Activated T-cell treated with anti-CD3 and anti-CD28 coated beads for 4 hours (primary cell): ENCODE measurements around the gene TERT.

Source experiments
- DNase-seq: peaks from one replicate; pipeline ENCODE4 v3.0.0-alpha.2; 2020

TERT gene

DNA sequence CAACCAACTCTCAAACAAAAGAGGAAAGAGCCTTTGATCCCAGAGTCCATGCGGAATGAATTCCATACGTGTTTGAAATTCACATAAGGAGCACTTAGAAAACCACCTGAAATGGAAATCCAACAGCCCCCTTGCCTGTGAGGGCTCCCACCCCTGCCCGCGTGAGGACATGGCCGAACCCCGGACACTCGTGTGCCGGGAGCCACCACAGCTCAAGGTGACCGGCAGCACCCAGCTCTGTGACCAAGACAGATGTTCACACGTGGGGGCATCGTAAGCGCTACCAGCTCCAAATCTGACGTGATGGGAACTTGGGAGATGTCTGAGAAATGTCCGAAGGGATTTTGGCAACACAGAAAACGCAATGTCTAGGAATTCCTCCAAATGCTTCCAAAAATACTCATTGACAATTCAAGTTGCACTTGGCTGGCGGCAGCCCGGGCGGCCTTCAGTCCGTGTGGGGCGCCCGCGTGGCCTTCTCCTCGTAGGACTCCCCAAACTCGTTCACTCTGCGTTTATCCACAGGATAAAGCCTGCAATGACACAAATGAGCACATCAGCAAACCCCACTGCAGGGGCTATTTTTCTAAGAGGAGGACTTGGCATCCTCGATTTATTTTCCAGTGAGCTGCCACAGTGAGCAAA, 23.2 kb upstream of the TERT start:
- no peak for DNase-seq

DNA sequence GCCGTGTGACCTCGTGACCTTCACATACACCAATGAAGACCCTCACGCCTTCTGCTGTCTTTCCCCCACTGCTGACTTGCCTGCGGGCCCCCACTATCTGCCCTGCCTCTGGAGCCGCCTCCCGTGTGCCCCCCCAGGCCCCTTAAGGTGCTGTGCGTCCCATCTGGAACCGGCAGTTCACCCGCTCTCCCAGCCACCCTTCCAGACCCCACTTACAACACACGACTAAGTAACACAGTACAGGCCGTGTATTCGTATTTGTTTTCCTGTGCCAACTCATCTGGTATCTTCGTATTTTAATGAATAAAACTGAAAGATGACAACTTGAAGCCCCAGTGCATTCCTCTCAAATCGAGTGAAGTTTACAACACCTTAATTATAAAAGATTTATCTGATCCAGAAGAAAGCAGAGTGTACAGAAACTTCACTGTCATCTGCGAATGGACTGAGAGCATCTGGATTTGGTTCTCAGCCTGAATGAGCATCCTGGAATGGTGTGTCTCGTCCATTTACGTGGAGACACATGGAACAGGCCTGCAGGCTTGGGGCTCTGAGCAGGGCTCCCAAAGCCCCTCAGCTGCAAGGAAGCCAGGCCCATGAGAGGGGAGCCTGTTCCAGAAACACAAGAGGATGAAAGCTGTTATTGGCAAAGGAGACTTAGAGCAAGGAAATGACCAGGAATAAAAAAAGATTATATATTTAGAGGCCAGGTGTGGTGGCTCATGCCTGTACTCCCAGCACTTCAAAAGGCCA, 21.9 kb upstream of the TERT start:
- no peak for DNase-seq

DNA sequence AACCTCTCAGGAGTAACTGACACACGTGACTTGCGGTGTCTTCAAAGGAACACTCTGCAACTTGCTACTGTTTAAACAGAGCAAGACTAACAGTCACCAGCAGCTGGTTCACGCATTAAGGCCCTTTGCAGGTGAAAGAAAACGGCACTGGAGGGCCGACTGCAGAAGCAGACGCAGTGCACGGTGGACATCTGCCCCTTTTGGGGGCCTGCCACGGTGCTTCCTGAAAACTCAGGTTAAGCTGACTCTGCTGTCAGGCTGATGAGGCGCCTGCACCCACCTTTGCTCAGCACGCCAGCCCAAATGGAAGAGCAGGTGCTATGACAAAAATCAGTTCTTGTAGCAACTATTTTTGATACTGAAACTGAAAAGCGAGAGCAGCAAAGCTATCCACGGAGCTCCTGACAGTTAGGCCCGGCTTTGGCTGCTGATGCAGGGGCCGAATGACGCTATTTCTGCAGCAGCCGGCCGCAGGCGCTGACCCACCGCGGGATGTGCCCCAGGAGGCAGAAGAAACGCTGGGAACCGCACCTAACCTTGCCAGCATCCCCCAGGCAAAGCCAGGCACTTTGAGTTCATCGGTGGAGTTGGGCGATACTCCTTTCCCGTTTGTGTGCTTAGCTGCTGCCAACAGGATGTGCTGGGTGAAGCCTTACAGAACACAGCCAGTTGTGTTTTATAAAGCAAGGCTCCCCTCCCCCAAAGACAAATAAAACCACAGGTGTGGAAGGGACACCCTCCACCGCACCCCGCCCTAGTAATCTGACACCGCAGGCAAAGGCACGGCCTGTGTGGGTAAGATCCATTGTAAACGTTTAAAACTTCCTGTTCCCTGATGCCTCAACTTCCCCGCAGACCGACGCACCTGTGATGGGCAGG, 21.1 kb upstream of the TERT start:
- peak; percentile 28 for DNase-seq

DNA sequence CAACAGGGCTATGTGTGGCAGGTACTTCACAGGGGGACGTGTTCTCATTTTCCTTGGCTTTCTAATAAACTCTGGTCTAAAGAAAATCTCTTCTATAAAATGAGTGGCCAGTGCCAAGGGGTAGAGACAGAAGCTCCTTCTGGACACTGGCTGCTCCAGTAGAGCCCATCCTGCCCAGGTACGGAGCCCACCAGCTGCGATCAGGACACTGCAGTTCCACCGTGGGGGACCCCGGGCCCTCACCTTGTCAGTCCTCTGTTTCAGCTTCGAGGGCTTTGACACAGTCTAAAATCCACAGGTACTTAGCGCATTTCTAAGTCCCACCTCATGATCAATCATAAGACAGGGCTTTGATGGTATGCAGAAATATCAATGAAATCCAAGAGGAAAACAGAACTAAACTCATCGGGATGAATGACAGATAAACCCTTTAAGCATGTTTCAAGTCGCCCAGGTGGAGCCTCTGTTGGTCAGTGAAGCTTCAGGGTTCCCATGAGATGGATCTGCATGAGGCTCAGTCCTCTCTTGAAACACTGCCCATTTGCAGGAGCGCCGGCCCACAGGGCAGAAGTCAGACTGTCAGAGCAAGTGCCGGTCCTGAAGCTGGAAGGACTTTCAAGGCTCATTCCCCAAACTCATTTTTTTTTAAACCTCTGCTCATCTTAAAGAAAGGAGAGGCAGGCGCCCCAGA, 20.3 kb upstream of the TERT start:
- no peak for DNase-seq

DNA sequence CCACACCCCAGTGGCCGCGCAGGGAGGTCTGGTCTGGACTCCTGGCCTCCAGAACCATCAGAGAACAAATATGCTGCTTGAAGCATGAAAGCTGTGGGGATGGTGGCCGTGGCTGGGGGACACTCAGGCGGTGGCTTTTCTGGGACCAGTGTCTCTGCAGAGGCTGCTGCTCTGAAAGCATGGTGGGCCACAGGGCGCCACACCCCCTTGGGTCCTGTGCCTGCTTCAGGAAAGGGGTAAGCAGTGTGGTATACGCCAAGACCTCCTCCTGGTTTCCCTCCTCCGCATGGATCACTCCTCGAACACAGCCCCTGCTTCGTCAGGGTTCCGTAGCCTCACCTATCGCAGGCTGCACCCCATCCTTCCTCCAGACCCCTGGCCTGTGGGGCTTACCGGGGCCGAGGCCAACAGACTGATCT, 19.7 kb upstream of the TERT start:
- no peak for DNase-seq

DNA sequence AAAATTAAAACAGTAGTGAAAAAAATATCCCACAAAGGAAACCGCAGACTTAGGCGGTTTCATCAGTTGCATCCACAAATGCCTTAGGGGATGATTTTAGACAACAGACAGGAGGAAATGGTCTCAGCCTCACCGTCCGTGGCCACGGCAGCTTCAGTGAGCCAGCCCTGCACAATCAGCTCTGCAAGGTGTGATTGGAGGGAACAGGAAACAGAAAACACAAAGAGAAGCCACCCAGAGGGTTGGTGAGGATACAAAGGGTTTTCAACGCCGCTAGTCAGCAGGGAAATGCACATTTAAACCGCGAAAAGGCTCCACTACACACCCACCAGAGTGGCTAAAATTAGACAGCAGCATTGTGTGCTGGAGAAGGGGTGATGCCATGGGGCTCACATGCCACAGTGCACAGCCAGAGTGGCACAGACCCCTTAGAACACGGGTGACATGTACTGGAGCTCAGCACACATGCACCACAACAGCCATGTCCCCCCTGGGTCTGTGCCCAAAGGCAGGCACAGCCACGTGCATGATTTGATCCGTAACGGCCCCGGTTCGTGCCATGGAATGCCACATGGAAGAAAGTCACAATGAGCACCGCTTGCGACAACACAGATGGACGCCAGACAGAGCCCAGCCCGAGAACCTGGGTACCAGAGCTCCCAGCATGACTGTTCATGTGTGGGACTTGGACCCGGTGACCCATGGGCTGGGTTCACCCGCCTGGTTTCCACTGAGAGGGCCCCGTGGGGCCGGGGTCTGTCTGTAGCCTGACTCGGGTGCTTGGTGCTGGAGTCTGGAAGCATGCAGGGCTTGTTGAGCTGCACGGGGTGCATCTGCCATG, 18.3 kb upstream of the TERT start:
- DNase-seq, result no peak

DNA sequence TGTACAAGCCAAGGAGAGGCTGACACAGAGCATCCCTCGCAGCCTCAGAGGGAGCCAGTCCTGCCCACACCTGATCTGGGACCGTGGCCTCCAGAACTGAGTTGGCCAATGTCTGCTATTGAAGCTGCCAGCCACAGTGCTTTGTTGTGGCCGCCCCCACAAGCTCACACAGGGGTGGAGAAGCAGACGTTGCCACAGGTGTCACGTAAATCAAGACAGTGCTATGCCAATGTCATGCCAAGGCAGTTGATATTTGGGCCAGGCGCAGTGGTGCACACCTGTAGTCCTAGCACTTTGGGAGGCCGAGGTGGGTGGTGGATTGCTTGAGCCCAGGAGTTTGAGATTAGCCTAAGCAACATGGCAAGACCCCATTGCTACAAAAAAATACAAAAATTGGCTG, 17.3 kb upstream of the TERT start:
- DNase-seq, result no peak

DNA sequence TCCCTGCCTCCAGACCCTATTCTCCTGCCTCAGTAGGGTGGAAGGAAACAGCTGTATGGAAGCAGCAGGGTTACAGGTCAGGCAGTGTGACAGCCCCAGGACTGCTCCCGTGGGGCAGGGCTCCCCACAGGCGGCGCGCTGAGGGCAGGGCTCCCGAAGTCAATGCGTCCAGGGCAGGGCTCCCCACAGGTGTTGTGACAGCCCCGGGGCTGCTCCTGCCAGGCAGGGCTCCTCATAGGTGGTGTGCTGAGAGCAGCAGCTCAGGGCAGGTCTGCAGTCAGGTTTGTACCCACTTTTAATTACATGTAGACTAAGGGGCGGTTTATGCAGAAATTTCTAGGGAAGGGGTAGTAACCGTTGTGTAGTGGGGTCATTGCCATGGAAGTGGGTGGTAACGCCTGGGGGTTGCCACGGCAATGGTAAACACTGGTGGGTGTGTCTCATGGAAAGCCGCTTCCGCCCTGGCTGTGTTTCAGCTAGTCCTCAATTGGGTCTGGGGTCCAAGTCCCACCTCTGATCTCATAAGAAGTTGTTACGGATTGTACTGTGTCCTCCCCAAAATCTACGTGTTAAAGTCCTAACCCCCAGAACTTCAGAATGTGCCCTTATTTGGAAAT, 16.7 kb upstream of the TERT start:
- no peak for DNase-seq

DNA sequence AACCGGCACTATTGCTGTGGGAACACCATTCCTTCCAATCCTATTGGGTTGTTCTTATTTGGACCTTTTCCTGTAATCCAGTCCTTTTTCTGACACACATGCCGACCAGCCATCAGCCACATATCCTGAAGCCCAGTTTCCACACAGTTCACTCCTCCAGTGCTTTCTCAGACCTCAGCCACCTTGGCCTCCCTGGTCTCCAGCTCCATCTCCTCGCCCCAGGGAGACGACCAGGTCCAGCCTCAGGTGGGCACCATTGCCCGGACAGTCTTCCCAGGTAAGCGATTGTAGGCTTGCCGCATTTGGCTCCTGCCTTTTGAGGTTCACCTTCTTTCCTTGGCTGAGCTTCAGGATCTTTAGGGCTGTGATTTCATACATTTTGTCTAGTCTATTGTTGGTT, 15.2 kb upstream of the TERT start:
- DNase-seq, result no peak

DNA sequence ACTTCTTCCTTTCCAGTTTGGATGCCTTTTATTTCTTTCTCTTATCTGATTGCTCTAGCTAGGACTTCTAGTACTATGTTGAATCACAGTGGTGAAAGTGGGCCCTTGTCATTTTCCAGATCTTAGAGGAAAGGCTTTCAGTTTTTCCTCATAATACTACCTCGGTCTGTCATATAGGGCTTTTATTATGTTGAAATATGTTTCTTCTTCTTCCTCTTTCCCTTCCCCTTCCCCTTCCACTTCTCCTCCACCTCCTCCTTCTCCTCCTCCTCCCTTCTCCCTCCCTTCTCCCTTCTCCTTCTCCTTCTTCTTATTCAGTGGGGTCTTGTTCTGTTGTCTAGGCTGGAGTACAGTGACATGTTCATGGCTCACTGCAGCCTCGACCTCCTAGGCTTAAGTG, 9.2 kb upstream of the TERT start:
- no peak for DNase-seq

DNA sequence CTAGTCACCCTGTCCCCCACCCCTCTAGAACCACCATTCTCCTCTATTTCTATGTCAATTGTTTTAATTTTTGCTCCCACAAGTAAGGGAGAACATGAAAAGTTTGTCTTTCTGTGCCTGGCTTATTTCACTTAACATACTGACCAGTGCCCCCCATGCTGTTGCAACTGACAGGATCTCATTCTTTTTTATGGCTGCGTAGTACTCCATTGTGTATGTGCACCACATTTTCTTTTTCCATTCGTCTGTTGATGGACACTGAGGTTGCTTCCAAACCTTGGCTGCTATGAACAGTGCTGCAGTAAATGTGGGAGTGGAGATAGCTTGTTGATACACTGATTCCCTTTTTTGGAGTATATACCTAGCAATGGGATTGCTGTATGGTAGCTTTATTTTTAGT, 7.4 kb upstream of the TERT start:
- DNase-seq, result no peak

DNA sequence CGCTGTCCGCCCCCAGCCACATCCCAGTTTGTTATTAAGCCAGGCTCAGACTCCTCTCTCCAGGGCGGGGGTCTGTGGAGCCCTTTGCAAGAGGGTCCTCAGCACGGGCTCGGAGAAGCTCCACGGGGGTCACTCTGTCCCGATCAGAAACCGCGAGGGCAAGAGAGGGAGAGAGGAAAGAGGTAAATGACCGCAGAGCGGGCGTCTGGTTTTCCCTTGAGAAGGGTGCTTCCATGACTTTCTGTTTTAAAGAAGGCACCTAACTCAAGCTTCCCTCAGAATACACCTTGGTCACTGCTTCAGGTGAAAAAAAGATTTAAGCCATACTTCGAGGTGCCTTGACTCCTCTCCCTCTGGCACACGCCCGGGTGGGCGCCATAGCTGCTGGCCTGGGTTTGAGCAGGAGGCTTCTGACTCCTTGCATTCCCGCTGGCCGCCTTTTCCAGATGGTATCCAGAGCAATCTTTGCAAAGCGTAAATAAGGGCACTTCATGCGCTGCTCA, 5.8 kb upstream of the TERT start:
- DNase-seq, result no peak

DNA sequence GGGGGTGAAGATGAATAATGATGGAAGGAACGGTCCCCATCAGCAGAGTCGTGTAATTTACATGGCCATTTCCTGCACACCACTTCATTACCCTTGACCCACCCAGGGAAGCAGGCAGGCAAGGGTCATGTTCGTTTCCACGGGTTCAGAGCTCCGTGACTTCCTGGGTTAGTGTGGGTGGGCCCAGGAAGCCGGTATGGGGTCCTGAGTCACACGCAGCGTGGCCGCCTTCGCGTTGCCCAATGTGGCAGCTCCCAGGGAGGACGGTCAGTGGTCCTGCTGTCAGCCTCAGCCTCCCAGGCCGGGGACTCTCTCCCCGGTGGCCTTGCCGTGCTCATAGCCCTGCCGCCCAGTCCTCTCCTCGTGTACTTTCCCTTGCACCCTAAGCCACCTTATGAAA, 5.1 kb upstream of the TERT start:
- DNase-seq, result no peak

DNA sequence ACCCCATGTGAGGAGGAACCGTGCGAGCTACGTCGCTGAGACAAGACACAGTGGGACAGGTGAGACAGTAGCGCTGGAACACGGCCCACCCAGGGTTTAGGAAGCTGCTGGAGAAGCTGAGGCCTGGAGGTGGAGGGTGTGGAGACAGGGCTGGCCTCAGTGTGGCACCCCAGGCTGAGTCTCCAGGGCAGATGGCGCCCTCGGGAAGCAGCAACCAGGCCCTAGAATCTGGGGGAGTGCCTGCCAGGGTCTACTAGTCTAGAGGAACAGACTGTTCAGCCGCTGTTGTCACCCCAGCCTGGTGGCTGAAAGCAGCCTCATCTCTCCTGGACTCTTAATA, 4.6 kb upstream of the TERT start:
- no peak for DNase-seq

DNA sequence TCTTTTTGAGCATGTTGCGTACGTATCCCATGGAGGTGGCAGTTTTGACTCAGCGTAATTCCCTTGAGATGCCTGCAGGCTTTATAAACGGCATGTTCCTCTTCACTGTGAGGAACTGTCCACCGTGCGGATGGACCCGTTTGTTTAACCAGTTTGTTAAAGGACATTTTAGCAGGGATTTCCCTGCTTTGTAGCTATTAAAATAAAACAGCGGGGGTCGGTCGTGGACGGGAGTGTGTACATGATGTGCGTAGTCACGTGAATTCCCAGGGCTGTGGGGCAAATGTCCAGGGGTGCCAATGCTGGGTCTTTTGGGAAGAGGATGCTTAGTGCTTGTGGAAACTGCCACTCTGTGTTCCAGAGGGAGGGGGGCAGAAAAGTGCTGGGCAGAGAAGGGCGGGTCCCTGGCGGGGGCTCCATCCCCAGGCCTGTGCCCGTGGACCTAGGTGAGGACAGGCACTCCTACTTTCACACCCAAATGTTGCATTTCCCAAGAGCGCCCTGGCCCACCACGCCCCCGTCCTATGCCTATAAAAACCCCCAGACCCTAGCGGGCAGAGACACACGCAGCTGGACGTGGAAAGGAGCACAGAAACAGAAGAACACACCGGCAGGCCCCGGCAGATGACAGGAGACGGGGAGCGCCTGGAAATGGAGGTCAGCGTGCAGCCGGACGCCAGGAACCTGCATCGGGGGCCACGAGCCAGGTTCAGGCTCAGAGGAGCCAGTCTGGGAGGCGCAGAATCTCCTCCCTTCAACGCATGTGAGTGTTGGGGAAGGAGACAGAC, 4.0 kb upstream of the TERT start:
- DNase-seq, result no peak

DNA sequence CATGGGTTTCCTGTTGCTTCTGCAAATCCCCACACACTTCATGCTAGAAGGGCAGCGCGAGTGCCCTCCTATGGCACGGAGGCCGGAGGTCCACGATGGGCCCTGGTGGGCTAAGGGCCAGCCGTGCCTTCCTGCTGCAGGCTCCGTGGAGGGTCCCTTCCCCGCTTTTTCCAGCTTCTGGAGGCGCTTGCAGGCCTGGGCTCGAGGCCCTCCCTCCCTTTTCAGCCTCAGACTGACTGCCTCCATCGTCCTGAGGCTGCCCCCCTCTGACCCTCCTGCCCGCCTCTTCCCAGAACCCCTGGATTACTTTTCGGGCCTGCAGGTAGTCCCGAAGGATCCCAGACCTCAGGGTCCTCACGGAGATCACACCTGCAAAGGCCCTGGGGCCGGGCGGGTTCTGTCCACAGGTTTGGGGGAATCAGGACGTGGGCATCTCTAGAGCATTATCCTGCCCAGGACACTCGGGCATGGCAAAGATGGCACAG, 3.2 kb upstream of the TERT start:
- DNase-seq, result no peak

DNA sequence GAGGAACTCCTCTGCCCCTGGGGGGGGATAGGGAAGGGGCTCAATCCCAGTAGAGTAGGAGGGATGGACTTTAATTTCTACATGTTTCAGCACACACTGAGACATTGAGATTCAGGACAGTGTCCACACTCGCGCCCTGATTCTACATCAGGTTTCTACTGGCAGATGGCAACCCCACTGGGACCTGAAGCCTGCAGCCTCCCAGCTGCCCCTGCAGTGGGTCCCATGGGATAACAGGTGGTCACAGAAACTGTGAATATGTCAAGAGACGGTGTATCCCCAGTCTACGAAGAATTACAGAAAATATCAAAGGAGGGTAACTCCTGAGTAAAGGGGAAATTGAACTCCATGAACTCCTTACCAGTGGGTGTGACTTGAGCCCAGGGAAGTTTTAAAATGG, 2.4 kb upstream of the TERT start:
- DNase-seq, result no peak

DNA sequence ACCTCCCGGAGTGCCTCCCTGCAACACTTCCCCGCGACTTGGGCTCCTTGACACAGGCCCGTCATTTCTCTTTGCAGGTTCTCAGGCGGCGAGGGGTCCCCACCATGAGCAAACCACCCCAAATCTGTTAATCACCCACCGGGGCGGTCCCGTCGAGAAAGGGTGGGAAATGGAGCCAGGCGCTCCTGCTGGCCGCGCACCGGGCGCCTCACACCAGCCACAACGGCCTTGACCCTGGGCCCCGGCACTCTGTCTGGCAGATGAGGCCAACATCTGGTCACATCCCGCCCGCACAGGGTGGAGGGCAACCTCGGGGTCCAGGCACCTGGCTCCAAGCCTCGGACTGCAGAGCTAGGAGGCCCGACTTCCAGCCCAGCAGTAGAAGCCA, 776 bp upstream of the TERT start:
- DNase-seq, result no peak

DNA sequence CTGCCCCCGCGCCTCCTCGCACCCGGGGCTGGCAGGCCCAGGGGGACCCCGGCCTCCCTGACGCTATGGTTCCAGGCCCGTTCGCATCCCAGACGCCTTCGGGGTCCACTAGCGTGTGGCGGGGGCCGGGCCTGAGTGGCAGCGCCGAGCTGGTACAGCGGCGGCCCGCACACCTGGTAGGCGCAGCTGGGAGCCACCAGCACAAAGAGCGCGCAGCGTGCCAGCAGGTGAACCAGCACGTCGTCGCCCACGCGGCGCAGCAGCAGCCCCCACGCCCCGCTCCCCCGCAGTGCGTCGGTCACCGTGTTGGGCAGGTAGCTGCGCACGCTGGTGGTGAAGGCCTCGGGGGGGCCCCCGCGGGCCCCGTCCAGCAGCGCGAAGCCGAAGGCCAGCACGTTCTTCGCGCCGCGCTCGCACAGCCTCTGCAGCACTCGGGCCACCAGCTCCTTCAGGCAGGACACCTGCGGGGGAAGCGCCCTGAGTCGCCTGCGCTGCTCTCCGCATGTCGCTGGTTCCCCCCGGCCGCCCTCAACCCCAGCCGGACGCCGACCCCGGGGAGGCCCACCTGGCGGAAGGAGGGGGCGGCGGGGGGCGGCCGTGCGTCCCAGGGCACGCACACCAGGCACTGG, 548 bp downstream of the TERT start:
- DNase-seq, result no peak
